Left hindlimb (tissue), 1 donor: ENCODE measurements around the gene ZNHIT2.
"Not testable (repeated sequence)": the region's sequence is repeated elsewhere in the genome, so short reads cannot be mapped to it uniquely, and the experiment has no call there.

Experiments
- DNase-seq: peaks from one replicate; pipeline ENCODE4 v3.0.0-alpha.2; 2018

The ZNHIT2 gene

DNA sequence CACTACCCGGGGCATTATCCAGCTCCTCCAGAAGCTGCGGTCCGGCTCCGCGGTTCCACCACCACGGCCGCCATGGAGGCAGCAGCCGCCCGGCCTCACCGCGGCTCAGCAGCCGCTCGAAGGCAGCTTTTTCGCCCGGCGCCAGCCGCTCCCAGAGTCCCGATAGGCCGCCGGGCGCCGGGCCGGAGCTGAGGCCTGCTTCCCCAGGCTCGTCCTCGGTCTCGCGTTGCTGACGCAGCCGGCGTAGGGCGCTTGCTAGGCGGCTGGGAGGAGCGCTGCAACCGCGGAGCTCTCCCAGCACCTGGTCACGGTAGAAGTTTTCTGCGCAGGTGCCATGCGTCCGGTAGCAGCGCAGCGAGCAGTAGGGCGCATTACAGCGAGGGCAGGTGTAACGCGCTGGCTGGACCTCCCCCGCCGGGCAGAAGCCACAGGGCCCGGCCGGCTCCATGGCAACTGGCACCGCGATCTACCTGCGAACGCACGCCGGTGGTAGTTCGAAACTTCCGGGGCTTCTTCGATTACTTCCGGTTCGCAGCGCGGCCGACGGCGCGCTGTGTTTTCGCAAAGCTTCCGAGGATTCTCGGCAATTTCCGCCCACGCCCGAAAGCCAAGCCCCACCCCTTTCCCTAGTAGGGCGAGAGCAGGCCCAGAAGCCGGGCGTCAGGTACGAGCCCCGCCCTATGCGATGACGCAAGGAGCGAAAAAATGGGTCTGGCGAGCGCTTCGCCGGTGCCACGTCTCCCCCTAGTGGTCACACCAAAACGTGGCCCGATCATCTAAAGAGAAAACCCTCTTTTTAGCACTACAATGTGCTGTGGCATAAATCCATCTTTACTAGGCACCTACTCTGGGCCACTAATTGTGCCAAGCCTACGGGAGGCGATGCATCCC is at the start of gene ZNHIT2:
ZNHIT2 (minus strand) TSS at position 496 of the 891 bp plus-strand sequence; CDS start at position 448, 48 bp downstream.
- peak; percentile 99 for DNase-seq

DNA sequence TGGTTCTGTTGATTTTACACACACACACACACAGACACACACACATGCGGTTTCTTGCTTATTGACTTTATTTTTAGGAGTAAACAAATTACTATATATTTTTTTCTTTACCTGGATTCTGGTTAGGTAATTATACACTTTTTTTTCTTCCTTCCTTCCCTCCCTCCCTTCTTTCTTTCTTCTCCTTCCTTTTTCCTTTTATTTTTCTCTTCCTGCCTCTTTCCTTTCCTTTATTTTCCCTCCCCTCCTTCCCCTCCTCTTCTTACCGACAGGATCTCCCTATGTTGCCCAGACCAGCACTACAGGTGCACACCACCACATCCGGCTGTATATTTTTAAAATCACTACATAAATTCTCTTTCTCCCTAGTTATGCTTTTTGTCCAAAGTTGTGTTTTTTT is 49.4 kb upstream of the ZNHIT2 start:
- no peak for DNase-seq

DNA sequence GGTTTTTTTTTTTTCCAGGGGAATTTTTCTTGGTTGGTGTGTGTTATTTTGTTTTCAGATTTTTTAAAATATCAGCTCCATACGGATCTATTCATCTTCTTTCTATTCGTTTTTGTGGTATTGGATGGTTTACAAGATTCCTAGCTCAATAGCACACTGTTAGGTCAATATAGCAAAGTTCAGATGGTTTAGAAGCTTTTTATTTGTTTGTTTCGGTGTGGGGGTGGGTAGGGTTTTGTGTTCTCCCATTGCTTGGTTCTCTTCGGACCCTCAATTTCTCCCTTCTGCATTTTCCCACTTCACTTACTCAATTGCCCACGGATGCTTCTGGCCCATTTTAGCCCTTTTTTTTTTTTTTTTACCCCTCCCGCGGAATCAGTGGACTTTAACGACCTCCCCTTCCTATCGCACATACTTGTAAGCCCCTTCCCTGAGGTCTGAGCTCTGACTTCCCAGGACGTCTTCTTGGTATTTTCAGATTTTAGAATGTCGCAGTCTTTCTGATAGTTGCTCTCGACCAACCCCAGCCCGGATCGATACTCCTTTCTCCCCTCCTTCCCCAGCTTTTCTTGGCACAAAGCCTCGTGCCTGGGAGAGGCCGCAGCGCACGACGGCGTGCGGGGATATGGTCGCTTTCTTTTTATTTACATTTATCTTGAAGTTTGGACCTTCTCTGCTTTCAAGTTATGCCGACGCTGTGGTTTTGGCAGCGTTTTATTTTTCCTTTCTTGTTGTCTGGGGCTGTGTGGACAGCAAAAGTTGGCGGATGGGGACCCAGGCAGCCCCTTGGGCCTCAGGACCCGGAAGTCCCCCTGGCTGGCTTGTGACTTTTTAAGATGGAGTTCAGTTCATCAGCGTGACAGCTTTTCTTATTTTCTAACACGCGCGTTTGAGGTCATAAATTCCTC is 48.2 kb upstream of the ZNHIT2 start:
- DNase-seq = no peak

DNA sequence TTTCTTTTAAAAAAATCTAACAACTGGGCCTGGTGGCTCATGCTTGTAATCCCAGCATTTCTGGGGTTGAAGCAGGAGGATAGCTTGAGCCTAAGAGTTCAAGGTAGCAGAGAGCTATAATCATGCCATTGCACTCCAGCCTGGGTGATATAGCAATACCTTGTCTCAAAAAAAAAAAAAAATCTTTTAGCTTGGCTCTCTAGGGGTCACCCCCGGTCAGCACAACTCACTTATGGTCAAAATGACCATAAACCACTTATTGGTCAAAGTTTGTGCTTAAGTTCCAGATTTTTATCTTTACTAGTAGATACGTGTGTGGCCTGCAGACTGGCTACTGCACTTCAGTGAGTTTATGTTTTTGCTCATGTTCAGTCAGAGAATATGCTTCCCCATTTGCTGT is 46.2 kb upstream of the ZNHIT2 start:
- DNase-seq = no peak

DNA sequence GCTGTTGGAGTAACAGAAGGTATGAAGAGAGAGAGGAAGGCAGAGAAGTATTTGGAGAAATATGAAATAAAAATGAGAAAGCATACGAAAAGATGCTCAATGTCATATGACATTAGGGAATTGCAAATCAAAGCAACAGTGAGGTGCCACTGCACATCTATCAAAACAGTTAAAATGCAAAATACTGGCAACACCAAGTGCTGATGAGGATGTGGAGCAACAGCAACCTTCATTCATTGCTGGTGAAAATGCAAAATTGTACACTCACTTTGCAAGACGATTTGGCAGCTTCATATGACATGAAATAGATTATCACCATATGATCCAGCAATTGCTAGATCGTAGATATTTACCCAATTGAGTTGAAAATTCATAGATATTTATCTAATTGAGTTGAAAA is 43.1 kb upstream of the ZNHIT2 start:
- no peak for DNase-seq

DNA sequence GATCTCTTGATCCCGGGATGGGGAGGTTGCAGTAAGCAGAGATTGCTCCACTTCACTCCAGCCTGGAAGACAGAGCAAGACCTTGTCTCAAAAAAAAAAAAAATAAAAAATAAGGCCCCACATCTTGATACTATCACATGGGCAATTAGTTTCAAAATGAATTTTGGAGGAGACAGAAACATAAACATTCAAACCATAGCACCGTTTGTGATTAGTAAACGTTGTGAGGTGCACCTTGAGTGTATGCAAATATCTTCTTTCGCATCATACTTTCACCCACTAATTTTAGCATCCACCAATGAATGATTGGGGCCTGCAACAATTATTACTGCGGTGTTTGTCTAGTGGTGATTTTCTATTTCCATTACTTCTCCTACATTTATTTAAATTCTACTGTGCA is 41.5 kb upstream of the ZNHIT2 start:
- DNase-seq = no peak

DNA sequence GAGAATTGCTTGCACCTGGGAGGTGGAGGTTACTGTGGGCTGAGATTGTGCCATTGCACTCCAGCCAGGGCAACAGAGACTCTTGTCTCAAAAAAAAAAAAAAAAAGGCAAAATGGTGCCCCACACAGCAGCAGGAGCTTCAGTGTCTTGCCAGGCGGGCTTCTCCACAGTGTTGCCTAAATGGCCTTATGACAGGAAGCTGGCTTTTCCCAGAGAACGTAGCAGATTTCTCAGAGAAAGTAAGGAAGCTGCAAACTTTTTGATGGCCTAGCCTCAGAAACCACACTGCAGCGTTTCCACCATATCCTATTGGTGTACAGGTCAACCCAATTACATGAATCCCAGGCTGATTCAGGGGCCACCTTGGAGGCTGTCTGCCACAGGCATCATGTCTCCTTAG is 39.8 kb upstream of the ZNHIT2 start:
- DNase-seq = no peak

DNA sequence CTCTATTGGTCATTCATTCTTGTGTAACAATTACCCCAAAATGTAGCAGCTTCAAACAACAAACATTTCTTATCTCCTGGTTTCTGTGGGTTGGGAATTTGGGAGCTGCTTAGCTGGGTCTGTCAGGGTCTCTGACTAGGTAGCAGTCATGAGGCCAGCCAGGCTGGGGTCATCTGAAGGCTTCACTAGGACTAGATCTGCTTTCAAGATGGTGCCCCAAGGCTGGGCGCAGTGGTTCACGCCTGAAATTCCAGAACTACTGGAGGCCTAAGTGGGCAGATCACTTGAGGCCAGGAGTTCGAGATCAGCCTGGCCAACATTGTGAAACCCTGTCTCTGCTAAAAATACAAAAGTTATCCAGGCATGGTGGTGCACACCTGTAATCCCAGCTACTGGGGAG is 39.4 kb upstream of the ZNHIT2 start:
- no peak for DNase-seq

DNA sequence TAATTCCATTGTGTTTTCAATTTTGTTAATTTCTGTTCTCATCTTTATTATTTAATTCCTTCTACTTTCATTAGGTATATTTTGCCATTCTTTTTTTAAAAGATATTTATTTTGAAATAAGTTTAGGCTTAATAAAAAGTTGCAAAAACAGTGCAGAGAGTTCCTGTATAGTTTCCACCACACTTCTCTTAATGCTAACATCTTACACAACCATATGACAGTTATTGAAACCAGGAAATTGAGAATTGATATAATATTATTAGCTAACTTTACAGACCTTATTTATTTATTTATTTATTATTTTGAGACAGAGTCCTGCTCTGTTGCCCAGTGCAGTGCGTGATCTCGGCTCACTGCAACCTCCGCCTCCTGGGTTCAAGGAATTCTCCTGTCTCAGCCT is 38.8 kb upstream of the ZNHIT2 start:
- no peak for DNase-seq

DNA sequence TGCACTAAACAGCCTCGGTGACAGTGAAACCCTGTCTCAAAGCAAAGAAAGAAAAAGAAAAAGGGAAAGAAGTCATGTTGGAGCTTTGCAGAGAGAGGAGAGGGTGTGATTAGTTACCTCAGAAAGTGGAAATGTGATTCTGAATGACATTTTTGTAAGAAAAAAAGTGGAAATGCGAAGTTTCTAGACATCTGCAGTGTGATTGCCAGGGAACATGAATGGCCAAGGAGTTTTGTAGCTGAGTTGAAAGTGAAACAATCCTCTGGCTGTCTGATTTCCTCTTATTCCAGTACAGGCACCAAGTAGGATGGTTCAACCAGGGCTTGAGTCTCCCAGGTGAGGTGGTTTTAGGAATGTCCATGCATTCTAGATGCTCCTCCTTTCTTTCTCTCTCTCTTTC is 34.6 kb upstream of the ZNHIT2 start:
- DNase-seq = no peak

DNA sequence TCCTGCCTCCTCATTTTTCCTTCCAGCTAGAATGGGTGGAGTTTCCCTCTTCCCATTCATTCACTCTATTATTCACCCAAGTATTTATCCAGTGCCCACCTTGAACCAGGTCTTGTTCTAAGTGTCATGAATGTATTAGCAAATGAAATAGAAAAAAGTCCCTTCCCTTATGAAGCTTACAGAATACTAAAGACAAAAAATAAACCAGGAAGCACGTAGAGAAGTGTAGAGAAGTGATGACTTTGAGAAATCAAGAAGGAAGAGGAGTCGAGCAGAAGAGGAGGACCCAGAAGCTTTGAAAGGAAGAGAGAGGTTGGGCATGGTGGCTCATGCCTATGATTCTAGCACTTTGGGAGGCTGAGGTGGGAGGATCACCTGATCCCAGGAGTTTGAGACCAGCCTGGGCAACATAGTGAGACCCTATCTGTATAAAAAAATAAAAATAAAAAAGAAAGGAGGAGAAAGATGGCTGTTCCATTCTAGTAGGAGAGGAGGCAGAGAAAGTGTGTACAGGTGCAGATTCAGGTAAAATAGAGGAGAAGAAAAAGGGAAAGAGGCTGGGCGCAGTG is 33.9 kb upstream of the ZNHIT2 start:
- DNase-seq = no peak

DNA sequence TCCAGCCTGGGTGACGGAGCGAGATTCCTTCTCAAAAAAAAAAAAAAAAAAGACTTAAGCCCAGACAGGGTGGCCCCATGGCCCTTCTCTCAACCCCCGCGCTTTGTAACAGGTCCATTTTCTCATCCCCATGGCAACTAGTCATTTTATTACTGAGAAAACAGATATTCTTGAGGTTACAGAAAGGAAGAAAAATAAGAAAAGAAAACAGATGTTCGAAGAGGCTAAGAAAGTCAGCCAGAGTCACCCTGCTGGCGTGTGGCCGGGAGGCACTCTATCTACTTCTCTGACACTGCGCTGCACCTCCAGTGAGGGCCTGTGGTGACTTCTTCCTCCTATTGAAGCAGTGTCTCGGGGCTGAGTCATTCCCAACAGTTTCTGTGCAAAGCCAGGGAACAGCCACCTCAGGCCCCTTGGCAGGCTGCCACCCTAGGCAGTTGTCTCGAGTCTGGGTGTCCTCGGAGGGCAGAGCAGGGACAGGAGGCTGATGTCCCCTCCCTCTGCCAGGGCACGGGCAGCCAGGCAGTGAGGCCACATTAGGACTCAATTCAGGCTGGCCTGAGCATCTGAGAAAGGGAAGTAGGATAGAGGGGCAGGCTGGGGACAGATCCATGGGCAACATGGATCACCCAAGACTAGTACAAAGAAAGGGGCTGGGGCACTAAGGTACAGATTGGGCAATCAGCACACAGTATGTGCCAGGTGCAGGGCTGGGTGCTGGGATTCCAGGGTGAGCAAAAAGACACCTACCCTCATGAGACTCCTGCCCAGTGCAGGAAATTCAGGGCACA is 33.2 kb upstream of the ZNHIT2 start:
- DNase-seq = peak; percentile 75

DNA sequence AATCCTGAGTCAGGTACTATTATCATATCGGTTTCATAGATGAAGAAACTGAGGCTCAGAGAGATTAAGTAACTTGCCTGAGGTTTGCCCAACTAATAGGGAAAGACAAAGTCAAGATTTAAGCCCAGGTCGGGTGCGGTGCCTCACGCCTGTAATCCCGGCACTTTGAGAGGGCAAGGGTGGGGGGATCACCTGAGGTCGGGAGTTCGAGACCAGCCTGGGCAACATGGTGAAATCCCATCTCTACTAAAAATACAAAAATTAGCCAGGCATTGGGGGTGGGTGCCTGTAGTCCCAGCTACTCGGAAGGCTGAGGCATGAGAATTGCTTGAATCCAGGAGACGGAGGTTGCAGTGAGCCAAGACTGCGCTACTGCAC is 32.6 kb upstream of the ZNHIT2 start:
- DNase-seq = not testable (repeated sequence)

DNA sequence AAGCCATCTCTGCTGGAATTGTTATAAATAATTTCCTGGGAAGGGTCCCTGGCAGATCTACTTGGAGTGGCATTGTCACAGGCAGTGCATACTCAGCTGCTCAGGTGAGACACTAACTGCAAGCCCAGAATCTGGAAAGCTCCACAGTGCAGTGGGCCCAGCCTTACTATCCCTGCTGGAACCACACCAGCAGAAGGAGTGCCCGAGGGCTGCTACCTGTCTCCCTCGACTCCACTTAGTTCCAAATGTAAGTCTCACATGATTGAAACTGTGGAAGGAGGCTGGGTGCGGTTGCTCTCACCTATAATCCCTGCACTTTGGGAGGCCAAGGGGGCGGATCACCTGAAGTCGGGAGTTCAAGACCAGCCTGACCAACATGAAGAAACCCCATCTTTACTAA is 31.2 kb upstream of the ZNHIT2 start:
- no peak for DNase-seq

DNA sequence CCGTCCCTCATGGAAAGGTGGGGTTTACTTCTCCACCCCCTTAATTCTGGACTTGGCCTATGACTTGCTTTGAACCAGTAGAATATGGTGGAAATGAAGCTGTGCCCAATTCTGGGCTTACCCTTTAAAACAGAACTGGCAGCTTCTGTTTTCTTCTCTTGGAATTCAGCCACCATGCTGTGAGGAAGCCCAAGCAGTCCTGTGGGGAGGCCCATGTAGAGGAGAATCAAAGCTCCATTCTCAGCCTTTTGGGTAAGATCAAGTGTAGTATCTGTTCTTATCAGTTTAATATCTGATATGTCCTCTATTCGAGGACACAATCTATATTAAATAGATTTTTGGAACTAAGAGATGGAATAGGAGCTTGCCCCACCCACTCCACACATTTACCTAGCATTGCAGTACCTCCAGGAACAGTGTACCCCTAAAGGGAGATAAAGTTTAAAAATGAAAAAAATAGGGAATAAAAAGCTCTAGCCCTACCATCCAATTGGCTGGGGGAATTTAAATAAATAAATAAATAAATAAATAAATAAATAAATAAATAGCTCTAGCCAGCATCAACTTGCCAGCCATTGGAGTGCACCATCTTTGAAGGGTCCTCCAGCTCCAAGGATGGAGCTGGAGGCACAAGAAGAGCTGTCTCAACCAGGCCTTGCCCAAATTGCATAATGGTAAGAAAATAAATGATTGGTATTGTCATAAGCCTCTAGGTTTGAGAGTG is 30.0 kb upstream of the ZNHIT2 start:
- no peak for DNase-seq

DNA sequence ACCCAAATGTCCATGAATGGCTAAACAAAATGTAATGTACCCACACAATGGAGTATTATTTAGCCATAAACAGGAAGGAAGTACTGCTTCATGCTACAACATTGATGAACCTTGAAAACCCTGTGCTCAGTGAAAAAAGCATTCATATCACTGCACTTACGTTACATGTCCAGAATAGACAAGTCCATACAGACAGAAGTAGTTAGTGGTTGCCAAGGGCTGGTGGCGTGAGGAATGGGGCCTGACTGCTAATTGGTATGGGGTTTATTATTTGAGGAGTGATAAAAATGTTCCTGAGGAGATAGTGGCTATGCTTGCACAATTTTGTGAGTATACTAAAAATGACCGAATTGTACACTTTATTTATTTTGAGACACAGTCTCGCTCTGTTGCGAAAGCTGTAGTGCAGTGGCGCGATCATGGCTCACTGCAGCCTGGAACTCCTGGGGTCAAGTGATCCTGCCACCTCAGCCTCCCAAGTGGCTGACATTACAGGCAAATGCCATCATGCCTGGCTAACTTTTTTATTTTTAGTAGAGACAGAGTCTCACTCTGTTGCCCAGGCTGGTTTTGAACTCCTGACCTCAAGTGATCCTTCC is 24.5 kb upstream of the ZNHIT2 start:
- no peak for DNase-seq

DNA sequence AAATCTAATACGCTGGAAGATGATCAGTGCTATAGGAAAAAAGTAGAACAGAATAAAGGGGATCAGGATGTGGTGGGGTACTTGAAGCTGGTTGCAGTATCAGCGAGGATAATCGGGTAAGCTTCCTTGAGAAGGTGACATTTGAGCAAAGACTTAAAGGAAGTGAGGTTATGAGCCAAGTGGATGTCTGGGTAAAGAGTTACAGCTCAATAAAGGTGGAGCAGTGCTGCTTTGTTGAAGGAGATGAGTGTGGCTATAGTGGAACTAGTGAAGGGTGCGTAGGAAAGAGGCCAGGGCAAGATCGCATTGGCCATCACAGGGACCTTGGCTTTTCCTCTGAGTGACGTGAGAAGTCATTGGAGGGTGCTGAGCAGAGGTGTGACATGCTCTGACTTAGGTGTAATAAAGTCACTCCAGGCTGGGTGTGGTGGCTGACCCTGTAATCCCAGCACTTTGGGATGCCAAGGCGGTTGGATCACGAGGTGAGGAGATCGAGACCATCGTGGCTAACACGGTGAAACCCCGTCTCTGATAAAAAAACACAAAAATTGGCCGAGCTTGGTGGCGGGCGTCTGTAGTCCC is 19.1 kb upstream of the ZNHIT2 start:
- no peak for DNase-seq

DNA sequence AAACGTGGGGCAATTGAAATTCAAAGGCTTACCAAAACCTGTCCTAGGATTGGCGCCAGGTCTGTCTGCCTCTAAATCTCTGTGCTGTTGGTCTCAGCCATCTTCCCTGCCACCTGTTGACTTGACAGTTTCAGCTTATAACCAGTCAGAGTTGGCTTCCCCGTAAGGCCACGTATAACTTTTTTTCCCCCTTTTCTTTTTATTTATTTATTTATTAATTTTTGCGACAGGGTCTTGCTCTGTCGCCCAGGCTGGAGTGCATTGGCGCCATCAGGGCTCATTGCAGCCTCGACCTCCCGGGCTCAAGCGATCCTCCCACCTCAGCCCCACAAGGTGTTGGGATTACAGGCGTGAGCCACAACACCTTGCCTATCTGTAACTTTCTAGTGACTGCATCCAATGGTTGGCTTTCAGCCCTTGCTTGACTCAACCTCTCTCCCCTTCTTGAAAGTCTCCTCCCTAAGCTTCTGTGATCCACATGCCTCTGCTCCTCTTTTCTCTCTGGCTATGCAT is 18.2 kb upstream of the ZNHIT2 start:
- DNase-seq = no peak

DNA sequence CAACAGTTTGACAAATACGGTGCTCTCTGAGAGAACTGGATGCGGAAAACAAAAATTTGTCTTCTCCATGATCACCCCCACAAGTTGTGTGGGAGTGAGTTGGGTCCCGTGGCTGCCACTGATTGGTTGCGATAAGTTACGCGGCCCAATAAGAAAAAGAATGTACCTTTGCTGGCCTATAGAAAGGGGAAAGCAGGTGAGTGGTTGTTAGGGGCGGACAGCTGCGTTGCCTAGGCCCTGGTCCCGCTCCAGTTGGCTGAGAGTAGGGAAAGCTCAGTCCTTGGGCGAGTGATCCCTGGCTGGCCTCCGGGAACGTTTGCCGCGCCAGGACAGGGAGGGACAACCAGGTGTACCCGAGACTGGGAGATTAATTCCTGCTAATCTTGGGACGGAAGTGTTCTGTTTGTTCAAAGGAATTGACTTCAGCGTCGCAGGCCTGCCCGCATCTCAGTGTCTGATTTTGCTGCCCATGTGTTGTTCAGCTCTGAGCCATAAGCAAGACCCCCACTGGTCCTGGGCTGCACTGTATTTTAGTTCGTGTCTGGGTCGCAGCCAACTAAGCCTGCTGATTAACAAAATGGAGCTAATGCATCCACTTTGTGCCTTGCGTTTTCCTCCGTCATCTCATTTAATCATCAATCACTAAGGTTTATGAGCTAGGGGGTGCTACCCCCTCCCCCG is 17.6 kb upstream of the ZNHIT2 start:
- DNase-seq = peak; percentile 92

DNA sequence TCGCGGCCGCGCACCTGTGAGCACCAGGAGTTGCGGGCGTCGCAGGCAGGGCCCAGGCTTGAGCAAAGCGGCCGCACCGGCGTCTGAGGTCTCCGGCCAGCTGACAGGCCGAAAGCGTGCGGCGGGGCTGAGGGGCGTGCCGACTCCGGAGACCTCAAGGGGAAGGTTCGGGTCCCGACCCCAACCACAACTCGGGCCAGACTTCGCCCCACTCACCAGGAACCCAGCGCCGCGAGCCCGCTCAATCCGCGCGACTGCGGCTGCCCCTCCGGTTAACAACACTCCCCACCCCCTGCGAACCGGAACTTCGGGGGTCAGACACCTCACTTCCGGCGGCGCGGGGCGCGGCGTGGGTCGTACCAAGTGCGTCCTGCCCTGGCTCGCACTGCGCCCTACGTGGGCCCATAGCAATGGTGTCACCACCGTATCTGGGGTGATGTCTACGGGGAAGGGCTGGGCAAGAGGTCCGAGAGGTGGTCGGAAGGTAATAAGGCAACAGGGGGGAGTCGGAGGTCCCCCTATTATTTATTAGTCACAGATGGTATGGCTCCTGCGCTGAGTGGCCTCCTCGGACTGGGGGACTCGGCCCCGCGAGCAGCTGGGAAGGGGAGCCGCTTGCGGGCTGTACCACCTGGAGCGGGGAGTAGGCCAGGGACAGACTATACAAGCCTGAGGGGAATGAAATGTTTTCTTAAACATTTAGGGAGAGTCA is 16.9 kb upstream of the ZNHIT2 start, which contains the start of gene SYVN1:
SYVN1 (minus strand) TSS at position 280 of the 712 bp plus-strand sequence. CDS start 918 bp downstream, outside the sequence.
- DNase-seq = peak; percentile 94
